ENCODE data around the gene NFKBIB. TPM values are rescaled to one million over a fixed set of nuclear protein-coding genes. Genes with fewer than 3 reads are reported as not detected.

Gene NFKBIB
- total and polyA plus RNA-seq, 2 of the 13 experiments (the other 11 are each of a cell fraction or from before 2014, with no cell fraction given): 8.6 to 14.9 TPM

- peak; percentile 67; the same call in 1 of the 2 replicates for TF ChIP-seq ZMYM2 (CRISPR knock-in tag; IDR thresholded peaks at IDR 0.05)
- TF ChIP-seq, protein P1, sequence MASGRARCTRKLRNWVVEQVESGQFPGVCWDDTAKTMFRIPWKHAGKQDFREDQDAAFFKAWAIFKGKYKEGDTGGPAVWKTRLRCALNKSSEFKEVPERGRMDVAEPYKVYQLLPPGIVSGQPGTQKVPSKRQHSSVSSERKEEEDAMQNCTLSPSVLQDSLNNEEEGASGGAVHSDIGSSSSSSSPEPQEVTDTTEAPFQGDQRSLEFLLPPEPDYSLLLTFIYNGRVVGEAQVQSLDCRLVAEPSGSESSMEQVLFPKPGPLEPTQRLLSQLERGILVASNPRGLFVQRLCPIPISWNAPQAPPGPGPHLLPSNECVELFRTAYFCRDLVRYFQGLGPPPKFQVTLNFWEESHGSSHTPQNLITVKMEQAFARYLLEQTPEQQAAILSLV (CRISPR knock-in tag; IDR thresholded peaks at IDR 0.05; ENCODE audit: borderline replicate concordance): 0 out of 2 replicates have a peak, but pooled peaks have one; percentile 53
- TF ChIP-seq DPF2 (CRISPR knock-in tag; IDR thresholded peaks at IDR 0.05; ENCODE audit: borderline replicate concordance, low read depth): no peak
- no peak; the same call in 1 of the 2 replicates for TF ChIP-seq ETV6 (CRISPR knock-in tag; conservative IDR thresholded peaks at IDR 0.05)
- no peak for TF ChIP-seq EZH2 (conservative IDR thresholded peaks at IDR 0.05; ENCODE audit: low read depth, low read length)
- TF ChIP-seq ZNF570 (CRISPR knock-in tag; IDR thresholded peaks at IDR 0.05; ENCODE audit: borderline replicate concordance): no peak
- TF ChIP-seq, protein P2, sequence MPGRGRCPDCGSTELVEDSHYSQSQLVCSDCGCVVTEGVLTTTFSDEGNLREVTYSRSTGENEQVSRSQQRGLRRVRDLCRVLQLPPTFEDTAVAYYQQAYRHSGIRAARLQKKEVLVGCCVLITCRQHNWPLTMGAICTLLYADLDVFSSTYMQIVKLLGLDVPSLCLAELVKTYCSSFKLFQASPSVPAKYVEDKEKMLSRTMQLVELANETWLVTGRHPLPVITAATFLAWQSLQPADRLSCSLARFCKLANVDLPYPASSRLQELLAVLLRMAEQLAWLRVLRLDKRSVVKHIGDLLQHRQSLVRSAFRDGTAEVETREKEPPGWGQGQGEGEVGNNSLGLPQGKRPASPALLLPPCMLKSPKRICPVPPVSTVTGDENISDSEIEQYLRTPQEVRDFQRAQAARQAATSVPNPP (CRISPR knock-in tag; IDR thresholded peaks at IDR 0.05): no peak
- no peak for TF ChIP-seq SRF (IDR thresholded peaks at IDR 0.05; ENCODE audit: low read depth, low read length)
- 0 out of 2 replicates have a peak, but pooled peaks have one; percentile 34 for TF ChIP-seq ZNF251 (CRISPR knock-in tag; IDR thresholded peaks at IDR 0.05)
- TF ChIP-seq SSRP1 (CRISPR knock-in tag; IDR thresholded peaks at IDR 0.05): no peak
- TF ChIP-seq, protein P3, sequence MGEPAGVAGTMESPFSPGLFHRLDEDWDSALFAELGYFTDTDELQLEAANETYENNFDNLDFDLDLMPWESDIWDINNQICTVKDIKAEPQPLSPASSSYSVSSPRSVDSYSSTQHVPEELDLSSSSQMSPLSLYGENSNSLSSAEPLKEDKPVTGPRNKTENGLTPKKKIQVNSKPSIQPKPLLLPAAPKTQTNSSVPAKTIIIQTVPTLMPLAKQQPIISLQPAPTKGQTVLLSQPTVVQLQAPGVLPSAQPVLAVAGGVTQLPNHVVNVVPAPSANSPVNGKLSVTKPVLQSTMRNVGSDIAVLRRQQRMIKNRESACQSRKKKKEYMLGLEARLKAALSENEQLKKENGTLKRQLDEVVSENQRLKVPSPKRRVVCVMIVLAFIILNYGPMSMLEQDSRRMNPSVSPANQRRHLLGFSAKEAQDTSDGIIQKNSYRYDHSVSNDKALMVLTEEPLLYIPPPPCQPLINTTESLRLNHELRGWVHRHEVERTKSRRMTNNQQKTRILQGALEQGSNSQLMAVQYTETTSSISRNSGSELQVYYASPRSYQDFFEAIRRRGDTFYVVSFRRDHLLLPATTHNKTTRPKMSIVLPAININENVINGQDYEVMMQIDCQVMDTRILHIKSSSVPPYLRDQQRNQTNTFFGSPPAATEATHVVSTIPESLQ (CRISPR knock-in tag; conservative IDR thresholded peaks at IDR 0.05): no peak
- peak; percentile 99 for TF ChIP-seq MXI1 (IDR thresholded peaks at IDR 0.05; ENCODE audit: borderline replicate concordance, low read depth, low read length)
- no peak; the same call in 1 of the 2 replicates for TF ChIP-seq JDP2 (CRISPR knock-in tag; IDR thresholded peaks at IDR 0.05; ENCODE audit: borderline replicate concordance)
- no peak; the same call in 1 of the 2 replicates for TF ChIP-seq TOPORS (CRISPR knock-in tag; IDR thresholded peaks at IDR 0.05)
- TF ChIP-seq RBAK (CRISPR knock-in tag; IDR thresholded peaks at IDR 0.05): no peak
- 0 out of 2 replicates have a peak, but pooled peaks have one; percentile 36 for TF ChIP-seq MZF1 (CRISPR knock-in tag; IDR thresholded peaks at IDR 0.05; ENCODE audit: borderline replicate concordance)
- no peak; the same call in 1 of the 2 replicates for TF ChIP-seq HES4 (CRISPR knock-in tag; IDR thresholded peaks at IDR 0.05; ENCODE audit: borderline replicate concordance)
- no peak for TF ChIP-seq ISL2 (CRISPR knock-in tag; IDR thresholded peaks at IDR 0.05)
- TF ChIP-seq TRIM24 (CRISPR knock-in tag; IDR thresholded peaks at IDR 0.05): no peak
- TF ChIP-seq, protein P4, sequence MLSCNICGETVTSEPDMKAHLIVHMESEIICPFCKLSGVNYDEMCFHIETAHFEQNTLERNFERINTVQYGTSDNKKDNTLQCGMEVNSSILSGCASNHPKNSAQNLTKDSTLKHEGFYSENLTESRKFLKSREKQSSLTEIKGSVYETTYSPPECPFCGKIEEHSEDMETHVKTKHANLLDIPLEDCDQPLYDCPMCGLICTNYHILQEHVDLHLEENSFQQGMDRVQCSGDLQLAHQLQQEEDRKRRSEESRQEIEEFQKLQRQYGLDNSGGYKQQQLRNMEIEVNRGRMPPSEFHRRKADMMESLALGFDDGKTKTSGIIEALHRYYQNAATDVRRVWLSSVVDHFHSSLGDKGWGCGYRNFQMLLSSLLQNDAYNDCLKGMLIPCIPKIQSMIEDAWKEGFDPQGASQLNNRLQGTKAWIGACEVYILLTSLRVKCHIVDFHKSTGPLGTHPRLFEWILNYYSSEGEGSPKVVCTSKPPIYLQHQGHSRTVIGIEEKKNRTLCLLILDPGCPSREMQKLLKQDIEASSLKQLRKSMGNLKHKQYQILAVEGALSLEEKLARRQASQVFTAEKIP (CRISPR knock-in tag; IDR thresholded peaks at IDR 0.05; ENCODE audit: borderline replicate concordance): no peak
- TF ChIP-seq ZBTB34 (CRISPR knock-in tag; IDR thresholded peaks at IDR 0.05): no peak
Measured at GRCh38 chr19:38851622-38852230, 48.0 kb upstream of the NFKBIB start (continued).
